Measurements from ENCODE around the gene ACADVL.

The ACADVL gene

GRCh38 chr17:7217113-7217987 lies 2.4 kb upstream of the ACADVL start:
- no peak for DNase-seq

DNA sequence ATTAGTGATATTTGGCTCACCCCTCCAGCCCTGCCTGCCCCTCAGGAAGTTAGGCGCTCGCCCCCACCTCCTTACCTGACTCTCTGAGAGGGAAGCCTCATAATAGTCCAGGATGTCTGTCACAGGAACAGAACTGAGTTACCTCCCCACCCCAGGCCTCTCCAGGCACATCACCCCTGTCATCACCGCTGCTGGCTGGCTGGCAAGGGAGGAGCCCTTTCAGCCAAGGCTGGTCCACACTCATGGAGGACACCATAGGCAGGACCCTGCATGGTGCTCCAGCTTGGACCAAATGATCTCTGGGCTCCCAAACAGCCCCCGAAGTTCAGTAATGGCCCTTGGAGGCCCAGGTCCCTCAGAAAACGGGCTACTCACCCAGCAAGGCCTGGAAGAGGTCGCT lies 1.6 kb upstream of the ACADVL start:
- DNase-seq, result no peak

DNA sequence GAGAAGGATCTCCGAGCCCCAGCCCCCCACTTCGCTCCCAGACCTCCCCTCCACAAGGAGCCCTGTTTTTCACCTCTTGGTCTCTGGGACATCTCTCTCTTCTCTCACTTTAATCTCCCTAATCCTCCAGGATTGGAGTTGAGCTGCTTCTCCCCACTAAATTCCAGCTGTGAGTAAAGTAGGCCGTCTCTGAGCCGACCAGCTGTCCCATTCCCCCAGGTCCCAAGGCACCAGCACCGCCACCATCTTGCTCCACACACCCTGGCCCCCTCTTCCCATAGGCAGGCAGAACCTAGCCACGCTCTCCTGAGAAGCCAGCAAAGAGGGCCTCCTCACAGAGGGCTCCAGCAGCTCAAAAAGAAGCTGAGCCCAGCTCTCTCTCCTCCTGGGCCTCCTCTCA lies 980 bp upstream of the ACADVL start:
- no peak for DNase-seq

DNA sequence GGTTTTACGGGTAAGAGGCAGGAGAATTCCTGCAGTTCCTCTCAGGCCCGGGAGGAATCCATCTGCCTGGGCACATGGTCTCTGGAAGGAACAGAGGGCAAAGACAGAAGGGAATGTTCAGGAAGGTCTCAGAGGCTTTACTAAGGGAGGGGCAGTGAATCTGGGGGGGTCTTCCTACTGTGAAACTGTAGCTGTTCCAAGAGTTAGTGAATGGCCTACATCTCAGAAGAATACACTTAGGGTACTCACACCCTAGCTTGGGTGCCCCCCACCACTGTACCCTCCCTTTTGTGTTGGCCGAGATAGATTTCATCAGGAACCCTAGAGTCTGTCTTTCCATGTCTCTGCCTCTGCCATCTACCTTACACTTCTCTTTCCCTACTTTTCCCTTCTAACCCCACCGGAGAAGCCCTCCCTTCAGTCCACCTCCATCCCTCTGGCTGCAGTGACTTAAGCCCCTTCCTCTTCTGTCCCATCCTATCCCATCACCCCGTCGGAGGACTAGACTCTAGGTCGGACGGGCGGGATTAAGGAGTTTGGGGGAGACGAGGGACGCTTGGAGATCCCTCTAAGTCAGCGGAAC lies 418 bp upstream of the ACADVL start:
- DNase-seq, result no peak

- peak; percentile 54 for DNase-seq
Observed at GRCh38 chr17:7220593-7221277, 997 bp downstream of the ACADVL start.

- DNase-seq, result no peak
Observed at GRCh38 chr17:7221278-7222092, 1.7 kb downstream of the ACADVL start.

DNA sequence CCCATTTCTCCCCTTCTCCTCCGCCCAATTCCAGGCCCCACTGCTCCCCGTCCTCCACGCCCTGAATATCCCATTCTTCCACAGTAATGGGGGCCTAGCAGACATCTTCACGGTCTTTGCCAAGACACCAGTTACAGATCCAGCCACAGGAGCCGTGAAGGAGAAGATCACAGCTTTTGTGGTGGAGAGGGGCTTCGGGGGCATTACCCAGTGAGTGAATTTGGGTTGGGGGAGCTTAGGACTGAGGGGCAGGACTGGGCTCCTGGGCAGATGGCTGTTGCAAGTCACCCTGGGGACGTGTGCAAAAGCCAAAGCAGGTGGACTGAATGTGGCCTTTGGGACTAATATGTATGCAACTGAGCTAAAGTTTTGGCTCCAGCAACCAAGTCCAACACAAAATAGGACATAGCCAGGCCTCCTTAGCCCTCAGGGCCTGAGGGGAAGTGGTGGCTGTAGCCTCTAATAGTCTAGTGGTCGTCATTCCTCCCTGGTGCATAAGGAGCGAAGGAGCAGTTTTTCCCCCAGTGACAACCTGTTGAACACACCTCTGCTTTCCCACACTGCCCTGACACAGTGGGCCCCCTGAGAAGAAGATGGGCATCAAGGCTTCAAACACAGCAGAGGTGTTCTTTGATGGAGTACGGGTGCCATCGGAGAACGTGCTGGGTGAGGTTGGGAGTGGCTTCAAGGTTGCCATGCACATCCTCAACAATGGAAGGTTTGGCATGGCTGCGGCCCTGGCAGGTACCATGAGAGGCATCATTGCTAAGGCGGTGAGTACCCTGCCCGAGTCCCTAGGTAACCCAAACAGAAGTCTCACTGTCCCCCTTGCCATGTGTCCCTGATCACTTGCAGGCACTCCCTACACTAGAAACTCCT lies 2.6 kb downstream of the ACADVL start:
- no peak for DNase-seq

DNA sequence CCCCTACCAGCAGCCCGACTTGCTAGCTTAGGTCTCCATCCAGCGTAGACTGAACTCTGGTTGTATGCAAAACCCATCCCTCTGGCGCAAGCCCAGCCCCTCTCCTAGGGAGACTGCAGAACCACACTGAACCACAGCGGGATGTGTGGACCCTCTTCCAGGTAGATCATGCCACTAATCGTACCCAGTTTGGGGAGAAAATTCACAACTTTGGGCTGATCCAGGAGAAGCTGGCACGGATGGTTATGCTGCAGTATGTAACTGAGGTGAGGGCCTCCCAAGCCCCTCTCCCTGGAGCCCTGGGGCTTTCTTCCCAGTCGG lies 3.2 kb downstream of the ACADVL start:
- DNase-seq, result no peak

GRCh38 chr17:7223375-7223774 lies 3.6 kb downstream of the ACADVL start:
- DNase-seq, result no peak

DNA sequence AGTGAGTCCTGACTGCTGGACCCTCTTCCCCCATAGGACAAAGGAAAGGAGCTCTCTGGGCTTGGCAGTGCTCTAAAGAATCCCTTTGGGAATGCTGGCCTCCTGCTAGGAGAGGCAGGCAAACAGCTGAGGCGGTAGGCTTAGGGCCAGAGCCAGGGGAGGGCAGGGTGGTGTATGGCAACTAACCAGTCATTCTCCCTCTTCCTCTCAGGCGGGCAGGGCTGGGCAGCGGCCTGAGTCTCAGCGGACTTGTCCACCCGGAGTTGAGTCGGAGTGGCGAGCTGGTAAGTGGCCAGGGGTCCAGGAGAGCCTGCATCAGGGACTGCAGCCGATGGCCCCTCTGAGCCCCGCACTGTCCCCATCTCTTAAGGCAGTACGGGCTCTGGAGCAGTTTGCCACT lies 4.4 kb downstream of the ACADVL start:
- no peak for DNase-seq

GRCh38 chr17:7224661-7225111 lies 4.9 kb downstream of the ACADVL start:
- DNase-seq, result no peak

DNA sequence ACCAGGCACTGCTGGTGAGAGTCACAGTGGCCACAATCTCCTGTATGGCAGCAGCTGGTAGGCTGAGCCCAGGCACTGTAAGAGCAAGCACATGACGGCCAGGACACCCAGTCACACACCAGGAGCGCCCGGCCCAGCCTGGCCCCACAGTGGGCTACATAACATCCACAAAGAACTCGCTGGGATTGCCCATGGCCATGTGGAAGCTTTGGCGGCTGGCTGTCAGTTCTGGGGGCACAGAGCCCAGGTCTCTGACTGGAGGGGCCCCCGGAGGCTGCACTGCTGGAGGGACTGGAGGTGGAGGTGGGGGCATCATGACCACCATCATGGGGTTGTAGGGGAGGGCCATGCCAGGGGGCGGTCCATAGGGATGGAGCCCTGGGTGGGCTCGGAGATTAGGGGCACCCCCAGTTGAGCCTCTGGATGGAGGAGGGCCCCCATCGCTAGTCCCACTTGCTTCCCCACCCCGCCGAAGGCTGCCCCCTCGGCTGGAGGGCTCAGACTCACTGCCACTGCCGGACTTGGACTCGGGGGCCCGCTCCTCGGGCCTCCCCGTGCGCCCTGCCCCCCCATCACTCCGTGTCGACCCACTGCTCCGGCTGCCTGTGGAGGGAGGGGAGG lies 6.1 kb downstream of the ACADVL start:
- no peak for DNase-seq

- DNase-seq, result no peak
Observed at GRCh38 chr17:7226721-7227710, 7.3 kb downstream of the ACADVL start.

- DNase-seq, result no peak
Observed at GRCh38 chr17:7228920-7229319, 9.2 kb downstream of the ACADVL start.

DNA sequence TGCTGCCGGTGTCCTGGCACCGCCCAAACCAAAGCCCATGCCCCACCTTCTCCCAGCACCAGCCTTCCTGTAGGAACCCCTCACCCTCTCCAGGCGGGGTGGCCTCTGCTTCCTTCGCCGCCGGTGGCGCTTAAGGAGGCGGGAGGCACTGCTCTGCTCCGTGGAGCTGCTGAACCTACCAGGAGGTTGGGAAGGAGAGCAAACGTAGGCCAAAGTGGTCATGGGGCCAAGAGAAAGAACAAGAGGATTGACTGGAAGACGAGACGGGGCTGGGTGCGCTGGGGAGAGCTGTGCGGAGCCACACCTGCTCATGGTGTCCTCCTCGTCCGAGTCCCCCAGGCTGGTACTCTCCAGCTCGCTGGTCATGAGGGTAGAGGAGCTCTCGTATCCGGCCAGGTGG lies 9.8 kb downstream of the ACADVL start:
- DNase-seq, result no peak

- no peak for DNase-seq
Observed at GRCh38 chr17:7232114-7232513, 12.4 kb downstream of the ACADVL start.

- no peak for DNase-seq
Observed at GRCh38 chr17:7233701-7234082, 14.0 kb downstream of the ACADVL start.

GRCh38 chr17:7234083-7234951 lies 14.6 kb downstream of the ACADVL start, which contains the start of gene DVL2:
Gene DVL2, minus strand, starts transcription at chr17:7234517. Its CDS starts 255 bp downstream, at chr17:7234262.
- DNase-seq, result peak; percentile 94
